GM23338 (cell line): Measurements from ENCODE around the gene AIRE. TPM values are rescaled to one million over a fixed set of nuclear protein-coding genes. Genes with fewer than 3 reads are reported as not detected.

Experiments used
- ATAC-seq: fragments of 200-7000 bp; cut with Tn5 transposase; 3 replicates; pipeline ENCODE4 v1.9.1; 2020
- DNase-seq: peaks from one replicate; pipeline ENCODE4 v3.0.0-alpha.2; 2015; ENCODE audit warnings: low spot score
- H2AFZ ChIP-seq: fragments of 200-600 bp; sonication (generic); 2 replicates; pipeline ENCODE4 v1.8.0; 2016; ENCODE audit warnings: antibody characterized with exemption, mild to moderate bottlenecking, moderate library complexity
- H3F3A ChIP-seq: fragments of 200-600 bp; sonication (generic); replicated peaks from 2 replicates; pipeline ENCODE4 v1.8.0; 2017; ENCODE audit warnings: antibody characterized with exemption, mixed run types, low read depth
- H3K27ac ChIP-seq: fragments of 200-600 bp; sonication (generic); 2 replicates; pipeline ENCODE4 v1.6.1; 2016; ENCODE audit warnings: low read depth
- H3K27me3 ChIP-seq: fragments of 200-600 bp; sonication (generic); 2 replicates; pipeline ENCODE4 v1.8.0; 2016; ENCODE audit warnings: mild to moderate bottlenecking, mixed run types, moderate library complexity; ENCODE audit not compliant: insufficient read depth
- H3K36me3 ChIP-seq: fragments of 200-600 bp; sonication (generic); 2 replicates; pipeline ENCODE4 v1.8.0; 2016; ENCODE audit warnings: mild to moderate bottlenecking; ENCODE audit not compliant: insufficient read depth
- H3K4me1 ChIP-seq: fragments of 200-600 bp; sonication (generic); 2 replicates; pipeline ENCODE4 v1.8.0; 2016; ENCODE audit warnings: mild to moderate bottlenecking, moderate library complexity; ENCODE audit not compliant: insufficient read depth
- H3K4me2 ChIP-seq: fragments of 200-600 bp; sonication (generic); 2 replicates; pipeline ENCODE4 v1.7.1; 2017; ENCODE audit warnings: mixed run types
- H3K4me3 ChIP-seq: fragments of 200-600 bp; sonication (generic); 2 replicates; pipeline ENCODE4 v1.6.1; 2016; ENCODE audit warnings: mixed run types
- H3K79me2 ChIP-seq: fragments of 200-600 bp; sonication (generic); replicated peaks from 2 replicates; pipeline ENCODE4 v1.8.0; 2017; ENCODE audit warnings: mild to moderate bottlenecking; ENCODE audit not compliant: insufficient read depth
- H3K9me2 ChIP-seq: fragments of 200-600 bp; sonication (generic); 2 replicates; pipeline ENCODE4 v1.8.0; 2017; ENCODE audit not compliant: insufficient read depth
- H4K20me1 ChIP-seq: fragments of 200-600 bp; sonication (generic); replicated peaks from 2 replicates; pipeline ENCODE4 v1.8.0; 2017; ENCODE audit warnings: mild to moderate bottlenecking; ENCODE audit not compliant: insufficient read depth
- H3K27ac Mint-ChIP-seq: 2 replicates; pipeline ENCODE4 v1.8.0; 2020; ENCODE audit warnings: inconsistent platforms, mild to moderate bottlenecking, moderate library complexity, mixed read lengths
- H3K27me3 Mint-ChIP-seq: 3 replicates; pipeline ENCODE4 v1.8.0; 2022; ENCODE audit warnings: low read depth, mild to moderate bottlenecking, moderate library complexity, mixed read lengths, inconsistent platforms; ENCODE audit not compliant: insufficient read depth, poor library complexity
- H3K36me3 Mint-ChIP-seq: 3 replicates; pipeline ENCODE4 v1.8.0; 2021; ENCODE audit warnings: low read depth, mild to moderate bottlenecking, inconsistent platforms, moderate library complexity, mixed read lengths
- H3K4me1 Mint-ChIP-seq: 3 replicates; pipeline ENCODE4 v1.8.0; 2020; ENCODE audit warnings: mild to moderate bottlenecking, inconsistent platforms, mixed read lengths
- H3K4me3 Mint-ChIP-seq: 3 replicates; pipeline ENCODE4 v1.8.0; 2021; ENCODE audit warnings: moderate library complexity, mild to moderate bottlenecking, inconsistent platforms, mixed read lengths
- H3K9me3 Mint-ChIP-seq: 3 replicates; pipeline ENCODE4 v1.8.0; 2020; ENCODE audit warnings: moderate library complexity, mild to moderate bottlenecking, inconsistent platforms, mixed read lengths
- CREB1 ChIP-seq: fragments of 250-450 bp; sonication (Bioruptor Pico); IDR thresholded peaks from 2 replicates; pipeline ENCODE4 v1.5.0; 2020; ENCODE audit warnings: low read depth, mild to moderate bottlenecking, moderate library complexity
- EZH2 ChIP-seq: fragments of 200-600 bp; sonication (generic); IDR thresholded peaks from one replicate; pipeline ENCODE4 v1.8.0; 2017; ENCODE audit warnings: antibody characterized with exemption, mild to moderate bottlenecking, low read depth; ENCODE audit not compliant: unreplicated experiment
- JUNB ChIP-seq: IDR thresholded peaks from one replicate; pipeline ENCODE4 v1.6.1; 2016; ENCODE audit warnings: antibody characterized with exemption; ENCODE audit not compliant: unreplicated experiment
- ZNF331 ChIP-seq: fragments of 250-450 bp; sonication (Bioruptor Pico); IDR thresholded peaks from 2 replicates; pipeline ENCODE4 v1.5.0; 2020; ENCODE audit warnings: low read depth, mild to moderate bottlenecking, moderate library complexity
- polyA plus RNA-seq: library from polyadenylated mRNA; unstranded; fragments of >200 nt; fragmentation: Nextera tagmentation; extraction: Ambion mirVana; gene quantifications from 2 replicates; pipeline ENCODE4 v1.2.1, GENCODE V29; 2016
- small RNA-seq: library from RNA; depleted of rRNA; stranded (forward); fragments of <200 nt; gene quantifications from one replicate; pipeline ENCODE3, GENCODE V24; 2014; ENCODE audit warnings: low replicate concordance
- total RNA-seq: library from RNA; depleted of rRNA; stranded (reverse); fragments of >200 nt; shearing (Covaris generic); gene quantifications from 2 replicates; pipeline ENCODE4 v1.2.3, GENCODE V29; 2014; rRNA removed
- TF ChIP-seq, protein P1 (sequence below): fragments of 250-450 bp; sonication (Bioruptor Pico); IDR thresholded peaks from 2 replicates; pipeline ENCODE4 v1.5.0; 2020; ENCODE audit warnings: mild to moderate bottlenecking, moderate library complexity
- TF ChIP-seq, protein P2 (sequence below), 2 experiments: fragments of 200-600 bp in 1 of 2; sonication (generic) in 1 of 2; conservative IDR thresholded peaks; 2 replicates each; pipeline versions ENCODE4 v1.5.1 to v1.6.1; 2016 to 2017; ENCODE audit warnings: antibody characterized with exemption in 2 of 2, low read depth in 2 of 2, mild to moderate bottlenecking in 2 of 2, moderate library complexity in 1 of 2

AIRE gene
- total and polyA plus RNA-seq, 2 experiments from 2014 or later, result 0.10 TPM; not detected in 1

DNA sequence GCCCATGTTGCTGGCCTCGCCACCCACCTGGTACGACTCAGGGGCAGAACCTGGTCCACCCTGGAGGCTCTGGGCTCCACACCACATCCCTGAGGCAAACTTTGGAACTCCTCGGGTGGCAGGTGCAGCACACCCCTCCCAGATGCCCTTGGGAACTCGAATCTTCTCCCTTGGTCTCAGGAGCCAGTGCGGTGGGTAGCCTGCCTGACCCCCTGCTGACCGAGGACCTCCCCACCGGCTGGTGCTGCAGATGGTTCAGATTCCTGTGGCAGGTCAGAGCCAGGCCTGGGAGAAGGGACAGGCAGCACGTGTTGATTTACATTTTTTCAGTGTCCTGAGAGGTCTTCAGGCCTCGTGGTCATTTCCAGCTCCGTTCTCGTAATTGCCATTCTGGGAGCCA, 59.8 kb downstream of the AIRE start (continued):
- TF ChIP-seq, protein P1, sequence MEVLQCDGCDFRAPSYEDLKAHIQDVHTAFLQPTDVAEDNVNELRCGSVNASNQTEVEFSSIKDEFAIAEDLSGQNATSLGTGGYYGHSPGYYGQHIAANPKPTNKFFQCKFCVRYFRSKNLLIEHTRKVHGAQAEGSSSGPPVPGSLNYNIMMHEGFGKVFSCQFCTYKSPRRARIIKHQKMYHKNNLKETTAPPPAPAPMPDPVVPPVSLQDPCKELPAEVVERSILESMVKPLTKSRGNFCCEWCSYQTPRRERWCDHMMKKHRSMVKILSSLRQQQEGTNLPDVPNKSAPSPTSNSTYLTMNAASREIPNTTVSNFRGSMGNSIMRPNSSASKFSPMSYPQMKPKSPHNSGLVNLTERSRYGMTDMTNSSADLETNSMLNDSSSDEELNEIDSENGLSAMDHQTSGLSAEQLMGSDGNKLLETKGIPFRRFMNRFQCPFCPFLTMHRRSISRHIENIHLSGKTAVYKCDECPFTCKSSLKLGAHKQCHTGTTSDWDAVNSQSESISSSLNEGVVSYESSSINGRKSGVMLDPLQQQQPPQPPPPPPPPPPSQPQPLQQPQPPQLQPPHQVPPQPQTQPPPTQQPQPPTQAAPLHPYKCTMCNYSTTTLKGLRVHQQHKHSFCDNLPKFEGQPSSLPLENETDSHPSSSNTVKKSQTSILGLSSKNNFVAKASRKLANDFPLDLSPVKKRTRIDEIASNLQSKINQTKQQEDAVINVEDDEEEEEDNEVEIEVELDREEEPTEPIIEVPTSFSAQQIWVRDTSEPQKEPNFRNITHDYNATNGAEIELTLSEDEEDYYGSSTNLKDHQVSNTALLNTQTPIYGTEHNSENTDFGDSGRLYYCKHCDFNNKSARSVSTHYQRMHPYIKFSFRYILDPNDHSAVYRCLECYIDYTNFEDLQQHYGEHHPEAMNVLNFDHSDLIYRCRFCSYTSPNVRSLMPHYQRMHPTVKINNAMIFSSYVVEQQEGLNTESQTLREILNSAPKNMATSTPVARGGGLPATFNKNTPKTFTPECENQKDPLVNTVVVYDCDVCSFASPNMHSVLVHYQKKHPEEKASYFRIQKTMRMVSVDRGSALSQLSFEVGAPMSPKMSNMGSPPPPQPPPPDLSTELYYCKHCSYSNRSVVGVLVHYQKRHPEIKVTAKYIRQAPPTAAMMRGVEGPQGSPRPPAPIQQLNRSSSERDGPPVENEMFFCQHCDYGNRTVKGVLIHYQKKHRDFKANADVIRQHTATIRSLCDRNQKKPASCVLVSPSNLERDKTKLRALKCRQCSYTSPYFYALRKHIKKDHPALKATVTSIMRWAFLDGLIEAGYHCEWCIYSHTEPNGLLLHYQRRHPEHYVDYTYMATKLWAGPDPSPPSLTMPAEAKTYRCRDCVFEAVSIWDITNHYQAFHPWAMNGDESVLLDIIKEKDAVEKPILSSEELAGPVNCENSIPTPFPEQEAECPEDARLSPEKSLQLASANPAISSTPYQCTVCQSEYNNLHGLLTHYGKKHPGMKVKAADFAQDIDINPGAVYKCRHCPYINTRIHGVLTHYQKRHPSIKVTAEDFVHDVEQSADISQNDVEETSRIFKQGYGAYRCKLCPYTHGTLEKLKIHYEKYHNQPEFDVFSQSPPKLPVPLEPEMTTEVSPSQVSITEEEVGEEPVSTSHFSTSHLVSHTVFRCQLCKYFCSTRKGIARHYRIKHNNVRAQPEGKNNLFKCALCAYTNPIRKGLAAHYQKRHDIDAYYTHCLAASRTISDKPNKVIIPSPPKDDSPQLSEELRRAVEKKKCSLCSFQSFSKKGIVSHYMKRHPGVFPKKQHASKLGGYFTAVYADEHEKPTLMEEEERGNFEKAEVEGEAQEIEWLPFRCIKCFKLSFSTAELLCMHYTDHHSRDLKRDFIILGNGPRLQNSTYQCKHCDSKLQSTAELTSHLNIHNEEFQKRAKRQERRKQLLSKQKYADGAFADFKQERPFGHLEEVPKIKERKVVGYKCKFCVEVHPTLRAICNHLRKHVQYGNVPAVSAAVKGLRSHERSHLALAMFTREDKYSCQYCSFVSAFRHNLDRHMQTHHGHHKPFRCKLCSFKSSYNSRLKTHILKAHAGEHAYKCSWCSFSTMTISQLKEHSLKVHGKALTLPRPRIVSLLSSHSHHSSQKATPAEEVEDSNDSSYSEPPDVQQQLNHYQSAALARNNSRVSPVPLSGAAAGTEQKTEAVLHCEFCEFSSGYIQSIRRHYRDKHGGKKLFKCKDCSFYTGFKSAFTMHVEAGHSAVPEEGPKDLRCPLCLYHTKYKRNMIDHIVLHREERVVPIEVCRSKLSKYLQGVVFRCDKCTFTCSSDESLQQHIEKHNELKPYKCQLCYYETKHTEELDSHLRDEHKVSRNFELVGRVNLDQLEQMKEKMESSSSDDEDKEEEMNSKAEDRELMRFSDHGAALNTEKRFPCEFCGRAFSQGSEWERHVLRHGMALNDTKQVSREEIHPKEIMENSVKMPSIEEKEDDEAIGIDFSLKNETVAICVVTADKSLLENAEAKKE (CRISPR knock-in tag), result no peak
- TF ChIP-seq JUNB, result no peak

DNA sequence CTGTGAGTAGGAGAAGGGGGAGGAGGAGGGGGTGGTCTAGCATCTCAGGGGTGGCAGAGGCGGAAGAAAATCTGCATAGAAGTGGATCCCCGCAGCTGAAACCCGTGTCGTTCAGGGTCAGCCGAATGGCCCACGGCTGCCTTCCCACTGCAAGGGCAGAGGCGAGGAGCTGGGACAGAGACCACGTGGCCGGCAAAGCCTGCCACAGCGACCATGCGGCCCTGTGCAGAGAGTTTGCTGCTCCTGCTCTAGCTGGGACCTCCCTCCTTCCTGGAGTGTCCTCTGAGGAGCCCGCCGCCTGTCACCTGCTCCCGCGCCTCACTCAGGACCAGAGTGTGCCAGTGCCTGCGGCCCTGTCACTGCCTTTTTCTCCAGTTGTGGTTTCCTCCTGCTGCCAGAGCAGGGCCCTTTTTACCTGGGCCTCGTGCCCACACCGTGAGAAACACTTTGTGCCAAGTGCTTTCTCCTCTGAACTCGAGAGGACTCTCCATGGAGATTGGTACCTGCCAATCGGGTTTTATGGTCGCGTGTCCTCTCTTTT, 62.3 kb downstream of the AIRE start:
- H3K27ac Mint-ChIP-seq, result no peak overlapping the region
- peaks cover 39% of the 10 kb centered on the region for H3K27me3 Mint-ChIP-seq
- no peaks in the 10 kb centered on the region for H3K79me2 ChIP-seq
- DNase-seq (no peak), ATAC-seq (no peak)
- no peak overlapping the region for H3K4me3 Mint-ChIP-seq
- no peak overlapping the region for H3K4me3 ChIP-seq
- no peaks in the 10 kb centered on the region for H3F3A ChIP-seq
- H3K36me3 ChIP-seq, result no peaks in the 10 kb centered on the region
- no peak for TF ChIP-seq ZNF331
- TF ChIP-seq EZH2, result no peak
- TF ChIP-seq CREB1 (CRISPR knock-in tag), result no peak
- TF ChIP-seq, protein P2, sequence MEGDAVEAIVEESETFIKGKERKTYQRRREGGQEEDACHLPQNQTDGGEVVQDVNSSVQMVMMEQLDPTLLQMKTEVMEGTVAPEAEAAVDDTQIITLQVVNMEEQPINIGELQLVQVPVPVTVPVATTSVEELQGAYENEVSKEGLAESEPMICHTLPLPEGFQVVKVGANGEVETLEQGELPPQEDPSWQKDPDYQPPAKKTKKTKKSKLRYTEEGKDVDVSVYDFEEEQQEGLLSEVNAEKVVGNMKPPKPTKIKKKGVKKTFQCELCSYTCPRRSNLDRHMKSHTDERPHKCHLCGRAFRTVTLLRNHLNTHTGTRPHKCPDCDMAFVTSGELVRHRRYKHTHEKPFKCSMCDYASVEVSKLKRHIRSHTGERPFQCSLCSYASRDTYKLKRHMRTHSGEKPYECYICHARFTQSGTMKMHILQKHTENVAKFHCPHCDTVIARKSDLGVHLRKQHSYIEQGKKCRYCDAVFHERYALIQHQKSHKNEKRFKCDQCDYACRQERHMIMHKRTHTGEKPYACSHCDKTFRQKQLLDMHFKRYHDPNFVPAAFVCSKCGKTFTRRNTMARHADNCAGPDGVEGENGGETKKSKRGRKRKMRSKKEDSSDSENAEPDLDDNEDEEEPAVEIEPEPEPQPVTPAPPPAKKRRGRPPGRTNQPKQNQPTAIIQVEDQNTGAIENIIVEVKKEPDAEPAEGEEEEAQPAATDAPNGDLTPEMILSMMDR (conservative IDR thresholded peaks at IDR 0.05; ENCODE audit: low read depth in 2 of 2), result no peak
- H4K20me1 ChIP-seq, result no peaks in the 10 kb centered on the region
- no peak overlapping the region for H3K4me2 ChIP-seq
- H3K4me1 Mint-ChIP-seq, result no peaks in the 10 kb centered on the region; the same call in 1 of the 3 replicates
- H2AFZ ChIP-seq, result 0 out of 2 replicates have a peak overlapping the region, but pooled peaks have one; percentile 38
- peaks cover 36% of the 10 kb centered on the region for H3K27me3 ChIP-seq
- H3K9me2 ChIP-seq, result no peaks in the 10 kb centered on the region
- H3K36me3 Mint-ChIP-seq, result no peaks in the 10 kb centered on the region
- no peaks in the 10 kb centered on the region for H3K9me3 Mint-ChIP-seq
- H3K27ac ChIP-seq, result no peak overlapping the region
- no peaks in the 10 kb centered on the region; the same call in 1 of the 2 replicates for H3K4me1 ChIP-seq

Small RNA genes within 50 kb of the gene (small RNA-seq; reads per million reads assigned to genes)
- not detected for gene AP001059.3

Other genes starting within 250 kb of the AIRE start
- gene PWP2, start 178.5 kb upstream of the AIRE start, total RNA-seq, result 59.2 and 64.9 TPM in 2 replicates
- gene PWP2, start 178.5 kb upstream of the AIRE start, polyA plus RNA-seq, result 17.6 and 18.2 TPM in 2 replicates
- 43.4 and 58.4 TPM in 2 replicates for gene GATD3, start 152.2 kb upstream of the AIRE start, total RNA-seq
- 37.5 and 44.1 TPM in 2 replicates for gene GATD3, start 152.2 kb upstream of the AIRE start, polyA plus RNA-seq
- 2.2 and 4.6 TPM in 2 replicates for gene ICOSLG, start 44.9 kb upstream of the AIRE start, total RNA-seq
- gene ICOSLG, start 44.9 kb upstream of the AIRE start, polyA plus RNA-seq, result 1.3 and 1.6 TPM in 2 replicates
- gene DNMT3L, start 24.0 kb upstream of the AIRE start, total RNA-seq, result not detected in 2 replicates
- gene DNMT3L, start 24.0 kb upstream of the AIRE start, polyA plus RNA-seq, result 0.26 and 0.27 TPM in 2 replicates
- gene PFKL, start 14.2 kb downstream of the AIRE start, total RNA-seq, result 92.3 and 106 TPM in 2 replicates
- gene PFKL, start 14.2 kb downstream of the AIRE start, polyA plus RNA-seq, result 39.9 and 40.3 TPM in 2 replicates
- 23.2 and 24.0 TPM in 2 replicates for gene CFAP410, start 53.5 kb downstream of the AIRE start, total RNA-seq
- gene CFAP410, start 53.5 kb downstream of the AIRE start, polyA plus RNA-seq, result 11.0 and 15.4 TPM in 2 replicates
- gene TRPM2, start 67.7 kb downstream of the AIRE start, total RNA-seq, result 0.83 and 2.0 TPM in 2 replicates
- gene TRPM2, start 67.7 kb downstream of the AIRE start, polyA plus RNA-seq, result 0.50 and 0.53 TPM in 2 replicates
- gene LRRC3, start 169.6 kb downstream of the AIRE start, total RNA-seq, result 4.4 and 6.8 TPM in 2 replicates
- 0.95 and 1.2 TPM in 2 replicates for gene LRRC3, start 169.6 kb downstream of the AIRE start, polyA plus RNA-seq